Endodermal cell (in vitro differentiated cells): ENCODE measurements around the gene CRHR2. TPM values are rescaled to one million over a fixed set of nuclear protein-coding genes. Genes with fewer than 3 reads are reported as not detected.
A peak's percentile ranks its signal among the peaks of the same experiment; 100 is the strongest.

Experiments used
- DNase-seq: peaks from one replicate; pipeline ENCODE4 v3.0.0-alpha.2; 2017
- H3K27ac ChIP-seq: 2 replicates; pipeline ENCODE4 v1.5.1; 2013; ENCODE audit warnings: mild to moderate bottlenecking, low read depth, low read length, moderate library complexity
- H3K27me3 ChIP-seq: 2 replicates; pipeline ENCODE4 v1.6.1; 2013; ENCODE audit warnings: mild to moderate bottlenecking, low read length, moderate library complexity; ENCODE audit not compliant: insufficient read depth, control insufficient read depth, poor library complexity, severe bottlenecking
- H3K36me3 ChIP-seq: 2 replicates; pipeline ENCODE4 v1.7.0; 2013; ENCODE audit warnings: mild to moderate bottlenecking, low read length, moderate library complexity; ENCODE audit not compliant: control insufficient read depth, insufficient read depth
- H3K4me1 ChIP-seq: one replicate; pipeline ENCODE4 v1.7.0; 2013; ENCODE audit warnings: low read length; ENCODE audit not compliant: control insufficient read depth, insufficient read depth
- H3K4me3 ChIP-seq: 2 replicates; pipeline ENCODE4 v1.5.1; 2013; ENCODE audit warnings: mild to moderate bottlenecking, low read length, moderate library complexity
- H3K9ac ChIP-seq: 2 replicates; pipeline ENCODE4 v1.6.1; 2013; ENCODE audit warnings: mild to moderate bottlenecking, low read length, moderate library complexity; ENCODE audit not compliant: poor library complexity, severe bottlenecking; ENCODE audit errors: extremely low read depth
- H3K9me3 ChIP-seq: 2 replicates; pipeline ENCODE4 v1.6.1; 2013; ENCODE audit warnings: mild to moderate bottlenecking, low read length, moderate library complexity; ENCODE audit not compliant: control insufficient read depth
- H3K27ac Mint-ChIP-seq: 2 replicates; pipeline ENCODE4 v1.8.0; 2020; ENCODE audit warnings: mixed read lengths
- H3K27me3 Mint-ChIP-seq: 2 replicates; pipeline ENCODE4 v1.8.0; 2021; ENCODE audit warnings: mild to moderate bottlenecking, mixed read lengths; ENCODE audit not compliant: insufficient read depth
- H3K36me3 Mint-ChIP-seq: 2 replicates; pipeline ENCODE4 v1.8.0; 2020; ENCODE audit warnings: low read depth, mixed read lengths
- H3K4me1 Mint-ChIP-seq: 2 replicates; pipeline ENCODE4 v1.8.0; 2020; ENCODE audit warnings: mixed read lengths
- H3K4me3 Mint-ChIP-seq: 2 replicates; pipeline ENCODE4 v1.8.0; 2020; ENCODE audit warnings: mild to moderate bottlenecking, moderate library complexity, mixed read lengths
- H3K9me3 Mint-ChIP-seq: 2 replicates; pipeline ENCODE4 v1.8.0; 2020; ENCODE audit warnings: mild to moderate bottlenecking, mixed read lengths
- whole genome bisulfite sequencing, 2 experiments: methylation state at CpG; one replicate each; pipeline versions ENCODE4 v1.1.5 to v1.1.7; 2013; ENCODE audit warnings: missing lambda C conversion rate in 2 of 2, mixed read lengths in 1 of 2; ENCODE audit not compliant: insufficient coverage in 1 of 2, insufficient read length in 1 of 2; 5-methylcytosine and 5-hydroxymethylcytosine counted together
- total RNA-seq, 2 donors: library from RNA; stranded (reverse); fragmentation: NEBNext Ultra II Directional in 1 of 2; extraction: Animal tissue kit (Norgen Biotek cat#: 25700) in 1 of 2; gene quantifications; 2 replicates in 1 of 2; 3 replicates in 1 of 2; pipeline ENCODE4 v1.2.1, GENCODE V29; 2021
- TF ChIP-seq, protein P1 (sequence below): fragments of 200-600 bp; sonication (generic); conservative IDR thresholded peaks from 2 replicates; pipeline ENCODE4 v1.5.0; 2021; ENCODE audit warnings: antibody characterized with exemption, mild to moderate bottlenecking

The CRHR2 gene
- total RNA-seq, 2 donors from 2014 or later: not detected

DNA sequence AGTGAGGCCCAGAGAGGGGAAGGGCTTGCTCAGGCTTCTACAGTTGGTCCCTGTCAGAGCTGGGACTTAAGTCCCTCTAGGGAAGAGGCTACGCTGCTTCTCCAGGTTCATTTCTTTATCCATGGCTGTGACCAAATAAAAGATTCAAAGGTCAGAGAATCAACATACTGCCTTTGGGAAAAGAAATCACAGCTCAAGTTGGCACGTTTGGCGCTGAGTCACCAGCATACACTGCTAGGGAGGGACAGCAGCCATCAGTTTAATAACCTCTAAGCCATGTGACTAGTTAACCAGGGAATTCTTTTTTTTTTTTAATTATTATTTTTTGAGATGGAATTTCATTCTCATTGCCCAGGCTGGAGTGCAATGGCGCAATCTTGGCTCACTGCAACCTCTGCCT, 28.4 kb upstream of the CRHR2 start:
- no peak overlapping the region for H3K27ac Mint-ChIP-seq
- no peaks in the 10 kb centered on the region for H3K4me1 Mint-ChIP-seq
- H3K27me3 Mint-ChIP-seq: peaks cover 14% of the 10 kb centered on the region
- Histone ChIP-seq H3K9me3 (no peaks in the 10 kb centered on the region), H3K27me3 (no peaks in the 10 kb centered on the region), H3K27ac (no peak overlapping the region), H3K36me3 (no peaks in the 10 kb centered on the region), H3K9ac (no peak overlapping the region), H3K4me1 (no peaks in the 10 kb centered on the region), H3K4me3 (no peak overlapping the region)
- WGBS, 2 experiments: 94 to 100% methylated on average over 4 of the region's 4 CpGs
- DNase-seq: no peak
- H3K36me3 Mint-ChIP-seq: no peaks in the 10 kb centered on the region
- H3K9me3 Mint-ChIP-seq: no peaks in the 10 kb centered on the region
- no peak overlapping the region for H3K4me3 Mint-ChIP-seq
- TF ChIP-seq, protein P1, sequence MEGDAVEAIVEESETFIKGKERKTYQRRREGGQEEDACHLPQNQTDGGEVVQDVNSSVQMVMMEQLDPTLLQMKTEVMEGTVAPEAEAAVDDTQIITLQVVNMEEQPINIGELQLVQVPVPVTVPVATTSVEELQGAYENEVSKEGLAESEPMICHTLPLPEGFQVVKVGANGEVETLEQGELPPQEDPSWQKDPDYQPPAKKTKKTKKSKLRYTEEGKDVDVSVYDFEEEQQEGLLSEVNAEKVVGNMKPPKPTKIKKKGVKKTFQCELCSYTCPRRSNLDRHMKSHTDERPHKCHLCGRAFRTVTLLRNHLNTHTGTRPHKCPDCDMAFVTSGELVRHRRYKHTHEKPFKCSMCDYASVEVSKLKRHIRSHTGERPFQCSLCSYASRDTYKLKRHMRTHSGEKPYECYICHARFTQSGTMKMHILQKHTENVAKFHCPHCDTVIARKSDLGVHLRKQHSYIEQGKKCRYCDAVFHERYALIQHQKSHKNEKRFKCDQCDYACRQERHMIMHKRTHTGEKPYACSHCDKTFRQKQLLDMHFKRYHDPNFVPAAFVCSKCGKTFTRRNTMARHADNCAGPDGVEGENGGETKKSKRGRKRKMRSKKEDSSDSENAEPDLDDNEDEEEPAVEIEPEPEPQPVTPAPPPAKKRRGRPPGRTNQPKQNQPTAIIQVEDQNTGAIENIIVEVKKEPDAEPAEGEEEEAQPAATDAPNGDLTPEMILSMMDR: no peak

DNA sequence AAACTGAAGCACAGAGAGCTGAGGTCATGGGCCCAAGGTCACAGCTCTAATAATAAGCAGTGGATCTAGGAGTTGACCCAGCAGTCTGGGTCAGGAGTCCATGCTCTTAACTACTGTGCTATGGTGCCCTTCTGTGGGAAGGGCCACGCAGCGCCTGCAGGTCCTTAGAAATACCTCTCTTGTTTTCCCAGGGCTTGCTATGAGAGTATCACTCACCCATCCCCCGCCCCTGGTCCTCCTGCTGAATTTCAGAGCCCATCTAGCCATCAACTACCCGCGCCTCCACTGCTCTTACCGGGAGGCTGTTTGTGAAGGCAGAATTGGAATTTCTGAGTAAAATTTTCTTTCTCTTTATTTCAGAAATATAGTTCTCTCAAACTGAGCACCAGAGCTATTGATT, 27.3 kb upstream of the CRHR2 start:
- no peaks in the 10 kb centered on the region for H3K36me3 ChIP-seq
- H3K4me1 ChIP-seq: no peaks in the 10 kb centered on the region
- H3K9me3 ChIP-seq: no peaks in the 10 kb centered on the region
- DNase-seq: peak; percentile 78
- TF ChIP-seq, protein P1: no peak
- no peaks in the 10 kb centered on the region for H3K36me3 Mint-ChIP-seq
- WGBS, 2 experiments: 61 to 71% methylated on average over 2 to 3 of the region's 6 CpGs
- no peaks in the 10 kb centered on the region for H3K9me3 Mint-ChIP-seq
- H3K27ac ChIP-seq: no peak overlapping the region
- peaks cover 9% of the 10 kb centered on the region for H3K27me3 ChIP-seq
- H3K27me3 Mint-ChIP-seq: peaks cover 7% of the 10 kb centered on the region
- no peak overlapping the region for H3K4me3 Mint-ChIP-seq
- no peak overlapping the region for H3K27ac Mint-ChIP-seq
- H3K4me1 Mint-ChIP-seq: no peaks in the 10 kb centered on the region
- H3K9ac ChIP-seq: no peak overlapping the region
- H3K4me3 ChIP-seq: no peak overlapping the region

DNA sequence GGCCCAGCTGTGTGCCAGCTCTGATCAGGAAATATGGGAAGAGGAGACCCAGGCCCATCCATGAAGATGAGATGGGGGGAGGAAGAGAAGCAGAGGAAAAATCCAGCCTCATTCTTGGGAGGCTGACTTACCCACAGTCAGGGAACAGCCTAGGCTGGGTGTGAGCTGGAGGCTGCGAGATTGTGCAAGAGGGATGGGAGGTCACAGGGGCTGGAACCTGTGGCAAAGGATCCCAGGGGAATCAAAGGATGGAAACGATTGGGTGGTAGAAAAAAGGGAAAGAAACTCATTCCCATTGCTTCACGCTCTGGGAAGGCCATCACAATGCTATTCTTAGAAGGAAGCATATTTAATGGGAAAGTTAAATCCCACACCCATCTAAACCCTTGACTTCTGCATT, 26.7 kb upstream of the CRHR2 start:
- peaks cover 8% of the 10 kb centered on the region for H3K27me3 Mint-ChIP-seq
- no peaks in the 10 kb centered on the region for H3K9me3 ChIP-seq
- no peaks in the 10 kb centered on the region for H3K9me3 Mint-ChIP-seq
- 82 to 100% methylated on average over 1 to 3 of the region's 3 CpGs for WGBS, 2 experiments
- no peaks in the 10 kb centered on the region for H3K4me1 ChIP-seq
- H3K36me3 Mint-ChIP-seq: no peaks in the 10 kb centered on the region
- no peak for DNase-seq
- H3K27me3 ChIP-seq: peaks cover 14% of the 10 kb centered on the region
- TF ChIP-seq, protein P1: no peak
- H3K27ac ChIP-seq: no peak overlapping the region
- H3K27ac Mint-ChIP-seq: no peak overlapping the region
- H3K9ac ChIP-seq: no peak overlapping the region
- no peak overlapping the region for H3K4me3 ChIP-seq
- no peaks in the 10 kb centered on the region for H3K36me3 ChIP-seq
- no peaks in the 10 kb centered on the region for H3K4me1 Mint-ChIP-seq
- no peak overlapping the region for H3K4me3 Mint-ChIP-seq
